GM08714 (cell line): ENCODE results near the gene ZNF429.
"Not testable (repeated sequence)": the region's sequence is repeated elsewhere in the genome, so short reads cannot be mapped to it uniquely, and the experiment has no call there.

ENCODE experiments used
- H3K4me3 ChIP-seq: fragments of 200-500 bp; sonication (Bioruptor generic); 2 replicates; pipeline ENCODE4 v1.5.1; 2014; ENCODE audit warnings: mild to moderate bottlenecking, low read length, inconsistent platforms
- ZNF274 ChIP-seq: IDR thresholded peaks from 2 replicates; pipeline ENCODE4 v1.6.1; 2012; ENCODE audit warnings: mild to moderate bottlenecking, low read depth, low read length

The ZNF429 gene

DNA sequence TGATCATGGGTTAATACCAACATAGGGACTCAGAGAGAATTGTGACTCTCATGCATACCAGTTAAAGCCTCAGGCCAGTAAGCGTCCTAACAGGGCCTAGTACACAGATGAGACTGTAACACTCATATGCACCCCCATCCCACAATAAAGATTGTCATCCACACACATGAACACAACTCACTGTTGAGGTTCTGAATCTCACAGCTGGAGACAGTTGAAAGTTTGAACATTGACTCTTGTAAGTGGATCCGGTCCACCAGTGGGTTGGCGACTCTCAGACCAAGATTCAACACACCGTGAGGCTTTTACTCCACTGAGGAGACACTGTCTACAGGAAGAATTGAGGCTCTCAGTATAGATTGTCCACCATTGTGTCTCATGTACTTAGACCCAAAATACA lies 88.1 kb downstream of the ZNF429 start:
- no peak overlapping the region for H3K4me3 ChIP-seq
- no peak for TF ChIP-seq ZNF274

- H3K4me3 ChIP-seq: no peak overlapping the region
- TF ChIP-seq ZNF274: no peak
These were observed 88.8 kb downstream of the ZNF429 start for GRCh38 chr19:21593934-21594820.

DNA sequence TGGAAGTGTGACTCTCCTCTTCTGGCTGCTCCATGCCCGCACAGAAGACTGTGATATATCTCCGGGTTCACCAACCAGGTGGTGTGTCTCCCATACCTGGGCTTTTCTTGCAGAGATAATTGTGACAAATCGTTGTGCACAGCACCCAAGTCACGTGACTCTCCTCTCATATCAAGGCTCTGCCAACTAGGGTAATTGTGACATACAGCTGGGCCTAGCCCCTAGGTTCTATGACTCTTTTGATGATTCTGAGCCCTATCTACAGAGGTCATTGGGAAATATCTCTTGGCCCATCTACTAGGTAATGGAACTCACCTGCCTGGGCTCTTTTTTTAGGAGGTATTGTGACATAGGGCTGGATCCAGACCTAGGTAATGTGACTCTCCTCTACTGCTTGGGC lies 89.8 kb downstream of the ZNF429 start:
- H3K4me3 ChIP-seq: no peak overlapping the region
- TF ChIP-seq ZNF274: no peak

GRCh38 chr19:21602082-21602658 lies 96.8 kb downstream of the ZNF429 start:
- TF ChIP-seq ZNF274: no peak
- no peak overlapping the region for H3K4me3 ChIP-seq

- H3K4me3 ChIP-seq: not testable (repeated sequence)
These were observed 97.4 kb downstream of the ZNF429 start for GRCh38 chr19:21602659-21603430.

- no peak overlapping the region for H3K4me3 ChIP-seq
- TF ChIP-seq ZNF274: no peak
These were observed 98.2 kb downstream of the ZNF429 start for GRCh38 chr19:21603431-21604231.

DNA sequence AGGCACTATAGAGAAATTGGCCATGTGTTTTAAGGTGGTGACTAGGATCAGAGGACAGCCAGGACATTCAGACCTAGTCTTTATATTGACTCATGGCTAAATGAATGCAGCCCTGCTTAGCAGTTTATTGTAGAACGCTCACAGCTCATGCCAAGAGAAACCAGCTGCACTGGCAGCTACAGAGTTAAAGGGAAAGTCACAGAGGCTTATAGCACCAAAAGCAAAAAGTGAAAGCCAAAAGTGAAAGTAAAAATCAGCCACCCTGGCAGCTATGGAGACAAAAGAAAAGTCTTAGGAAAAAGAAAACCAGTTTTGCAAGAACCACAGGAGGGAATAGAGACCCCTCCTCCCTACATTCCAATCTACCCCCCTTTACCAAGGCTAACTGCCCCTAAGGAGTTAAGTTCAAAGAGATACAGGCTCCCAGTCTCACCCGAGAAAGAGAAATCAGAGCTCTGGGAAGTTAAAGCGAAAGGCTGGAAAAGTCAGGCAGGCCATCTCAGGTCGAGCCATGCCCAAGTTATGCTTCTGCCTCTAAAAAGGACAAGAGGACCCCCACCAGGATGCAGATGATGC lies 99.0 kb downstream of the ZNF429 start:
- H3K4me3 ChIP-seq: peak overlapping the region; percentile 26; the same call in 1 of the 2 replicates
- no peak for TF ChIP-seq ZNF274
